Smooth muscle cell (in vitro differentiated cells): ENCODE measurements around the gene CADM1. TPM values are rescaled to one million over a fixed set of nuclear protein-coding genes. Genes with fewer than 3 reads are reported as not detected.

Source experiments
- DNase-seq: peaks from one replicate; lab custom pipeline; 2025; ENCODE audit not compliant: unreplicated experiment; lab: John Stamatoyannopoulos, UW
- H2AFZ ChIP-seq: fragments of 200-600 bp; sonication (generic); 2 replicates; pipeline ENCODE4 v1.6.0; 2016; ENCODE audit warnings: antibody characterized with exemption, low read depth, mild to moderate bottlenecking
- H3F3A ChIP-seq: fragments of 200-600 bp; sonication (generic); 2 replicates; pipeline ENCODE4 v1.6.0; 2017; ENCODE audit warnings: antibody characterized with exemption, low read depth
- H3K27ac ChIP-seq: fragments of 200-600 bp; sonication (generic); 2 replicates; pipeline ENCODE4 v1.5.1; 2016; ENCODE audit warnings: low read depth, mild to moderate bottlenecking
- H3K27me3 ChIP-seq: fragments of 200-600 bp; sonication (generic); 2 replicates; pipeline ENCODE4 v1.6.1; 2016; ENCODE audit warnings: low read depth, mild to moderate bottlenecking
- H3K36me3 ChIP-seq: fragments of 200-600 bp; sonication (generic); 2 replicates; pipeline ENCODE4 v1.5.1; 2016; ENCODE audit warnings: low read depth
- H3K4me1 ChIP-seq: fragments of 200-600 bp; sonication (generic); 2 replicates; pipeline ENCODE4 v1.5.1; 2016; ENCODE audit warnings: low read depth
- H3K4me2 ChIP-seq: fragments of 200-600 bp; sonication (generic); 2 replicates; pipeline ENCODE4 v1.6.0; 2016; ENCODE audit warnings: mild to moderate bottlenecking
- H3K4me3 ChIP-seq: fragments of 200-600 bp; sonication (generic); 2 replicates; pipeline ENCODE4 v1.5.1; 2016; ENCODE audit warnings: mild to moderate bottlenecking
- H3K79me2 ChIP-seq: fragments of 200-600 bp; sonication (generic); 2 replicates; pipeline ENCODE4 v1.6.0; 2016; ENCODE audit warnings: low read depth, mild to moderate bottlenecking
- H3K9ac ChIP-seq: fragments of 200-600 bp; sonication (generic); 2 replicates; pipeline ENCODE4 v1.6.0; 2016; ENCODE audit warnings: low read depth
- H3K9me3 ChIP-seq: fragments of 200-600 bp; sonication (generic); replicated peaks from 2 replicates; pipeline ENCODE4 v1.5.1; 2016; ENCODE audit warnings: low read depth
- H4K20me1 ChIP-seq: fragments of 200-600 bp; sonication (generic); 2 replicates; pipeline ENCODE4 v1.6.0; 2016; ENCODE audit warnings: low read depth
- CTCF ChIP-seq: fragments of 200-600 bp; sonication (generic); IDR thresholded peaks from 2 replicates; pipeline ENCODE4 v1.5.1; 2017; ENCODE audit warnings: borderline replicate concordance, mild to moderate bottlenecking, antibody characterized with exemption; ENCODE audit not compliant: insufficient read depth, poor library complexity, severe bottlenecking
- WGBS: methylation state at CpG from one replicate; pipeline ENCODE4 v1.1.7; 2016; ENCODE audit warnings: low lambda C conversion rate; 5-methylcytosine and 5-hydroxymethylcytosine counted together
- polyA plus RNA-seq: library from polyadenylated mRNA; unstranded; fragments of >200 nt; fragmentation: Nextera tagmentation; extraction: Ambion mirVana; gene quantifications from 2 replicates; pipeline ENCODE4 v1.2.1, GENCODE V29; 2016
- total RNA-seq: library from RNA; depleted of rRNA; stranded (reverse); fragments of >200 nt; gene quantifications from 2 replicates; pipeline ENCODE4 v1.2.3, GENCODE V29; 2014

The CADM1 gene
- total and polyA plus RNA-seq, 2 experiments from 2014 or later: 158 to 167 TPM

GRCh38 chr11:115181538-115181937 lies 322.7 kb downstream of the CADM1 start:
- Histone ChIP-seq H3K27me3 (no peaks in the 10 kb centered on the region), H2AFZ (no peak overlapping the region), H3K79me2 (no peaks in the 10 kb centered on the region), H3K9ac (no peak overlapping the region), H3F3A (no peaks in the 10 kb centered on the region), H3K4me2 (no peak overlapping the region), H4K20me1 (no peaks in the 10 kb centered on the region), H3K27ac (no peak overlapping the region), H3K4me1 (peaks cover 20% of the 10 kb centered on the region), H3K4me3 (no peak overlapping the region), H3K9me3 (no peaks in the 10 kb centered on the region), H3K36me3 (no peaks in the 10 kb centered on the region)
- TF ChIP-seq CTCF: no peak
- 85% methylated on average over 12 of the region's 12 CpGs for WGBS
- no peak for DNase-seq

GRCh38 chr11:115180272-115180671 lies 323.9 kb downstream of the CADM1 start:
- H3K4me1 ChIP-seq: peaks cover 13% of the 10 kb centered on the region
- H3K9ac ChIP-seq: no peak overlapping the region
- no peaks in the 10 kb centered on the region for H3K9me3 ChIP-seq
- H3K4me2 ChIP-seq: no peak overlapping the region
- H3K27ac ChIP-seq: no peak overlapping the region
- H4K20me1 ChIP-seq: no peaks in the 10 kb centered on the region
- no peaks in the 10 kb centered on the region for H3K79me2 ChIP-seq
- no peak overlapping the region for H3K4me3 ChIP-seq
- no peaks in the 10 kb centered on the region for H3K36me3 ChIP-seq
- H2AFZ ChIP-seq: no peak overlapping the region
- H3K27me3 ChIP-seq: no peaks in the 10 kb centered on the region
- no peak for DNase-seq
- H3F3A ChIP-seq: no peaks in the 10 kb centered on the region
- 94% methylated on average over 7 of the region's 7 CpGs for WGBS
- TF ChIP-seq CTCF: no peak

GRCh38 chr11:115179636-115180035 lies 324.6 kb downstream of the CADM1 start:
- no peak overlapping the region for H2AFZ ChIP-seq
- no peak for TF ChIP-seq CTCF
- no peaks in the 10 kb centered on the region for H3K9me3 ChIP-seq
- H3K4me3 ChIP-seq: no peak overlapping the region
- H3K79me2 ChIP-seq: no peaks in the 10 kb centered on the region
- H4K20me1 ChIP-seq: no peaks in the 10 kb centered on the region
- no peak overlapping the region for H3K4me2 ChIP-seq
- no peaks in the 10 kb centered on the region for H3K27me3 ChIP-seq
- H3K4me1 ChIP-seq: peaks cover 11% of the 10 kb centered on the region
- H3K36me3 ChIP-seq: no peaks in the 10 kb centered on the region
- H3F3A ChIP-seq: no peaks in the 10 kb centered on the region
- H3K27ac ChIP-seq: no peak overlapping the region
- WGBS: 70% methylated on average over 3 of the region's 3 CpGs
- H3K9ac ChIP-seq: no peak overlapping the region
- no peak for DNase-seq

GRCh38 chr11:115178705-115179104 lies 325.5 kb downstream of the CADM1 start:
- Histone ChIP-seq H3K4me1 (peaks cover 1% of the 10 kb centered on the region), H3K27me3 (no peaks in the 10 kb centered on the region), H3F3A (no peaks in the 10 kb centered on the region), H3K4me2 (no peak overlapping the region), H3K27ac (no peak overlapping the region), H3K9me3 (no peaks in the 10 kb centered on the region), H3K4me3 (no peak overlapping the region), H3K36me3 (no peaks in the 10 kb centered on the region), H3K9ac (no peak overlapping the region), H3K79me2 (no peaks in the 10 kb centered on the region), H2AFZ (no peak overlapping the region), H4K20me1 (no peaks in the 10 kb centered on the region)
- DNase-seq: no peak
- 91% methylated on average over 14 of the region's 14 CpGs for WGBS
- no peak for TF ChIP-seq CTCF
